ENCODE measurements around the gene STK17A.
A peak's percentile ranks its signal among the peaks of the same experiment; 100 is the strongest.

STK17A gene

GRCh38 chr7:43582503-43583423 lies at the start of gene STK17A:
TSS of gene STK17A (plus strand) at chr7:43583108. CDS start at chr7:43583244, 136 bp downstream.
- H3K4me3 ChIP-seq (ENCODE audit: low read depth, low read length), result peak within 1 kb of the TSS; percentile 93
- peak; percentile 95 for DNase-seq (ENCODE audit: low read depth)
- TF ChIP-seq, protein P1, sequence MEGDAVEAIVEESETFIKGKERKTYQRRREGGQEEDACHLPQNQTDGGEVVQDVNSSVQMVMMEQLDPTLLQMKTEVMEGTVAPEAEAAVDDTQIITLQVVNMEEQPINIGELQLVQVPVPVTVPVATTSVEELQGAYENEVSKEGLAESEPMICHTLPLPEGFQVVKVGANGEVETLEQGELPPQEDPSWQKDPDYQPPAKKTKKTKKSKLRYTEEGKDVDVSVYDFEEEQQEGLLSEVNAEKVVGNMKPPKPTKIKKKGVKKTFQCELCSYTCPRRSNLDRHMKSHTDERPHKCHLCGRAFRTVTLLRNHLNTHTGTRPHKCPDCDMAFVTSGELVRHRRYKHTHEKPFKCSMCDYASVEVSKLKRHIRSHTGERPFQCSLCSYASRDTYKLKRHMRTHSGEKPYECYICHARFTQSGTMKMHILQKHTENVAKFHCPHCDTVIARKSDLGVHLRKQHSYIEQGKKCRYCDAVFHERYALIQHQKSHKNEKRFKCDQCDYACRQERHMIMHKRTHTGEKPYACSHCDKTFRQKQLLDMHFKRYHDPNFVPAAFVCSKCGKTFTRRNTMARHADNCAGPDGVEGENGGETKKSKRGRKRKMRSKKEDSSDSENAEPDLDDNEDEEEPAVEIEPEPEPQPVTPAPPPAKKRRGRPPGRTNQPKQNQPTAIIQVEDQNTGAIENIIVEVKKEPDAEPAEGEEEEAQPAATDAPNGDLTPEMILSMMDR (conservative IDR thresholded peaks at IDR 0.05; ENCODE audit: low read depth, low read length), result peak; percentile 94

GRCh38 chr7:43533801-43534479 lies 49.0 kb upstream of the STK17A start:
- H3K4me3 ChIP-seq (ENCODE audit: low read depth, low read length), result no peak overlapping the region
- peak; percentile 53 for DNase-seq (ENCODE audit: low read depth)
- TF ChIP-seq, protein P1 (conservative IDR thresholded peaks at IDR 0.05; ENCODE audit: low read depth, low read length), result peak; percentile 23

GRCh38 chr7:43535031-43535451 lies 47.9 kb upstream of the STK17A start:
- TF ChIP-seq, protein P1 (conservative IDR thresholded peaks at IDR 0.05; ENCODE audit: low read depth, low read length), result no peak
- no peak overlapping the region for H3K4me3 ChIP-seq (ENCODE audit: low read depth, low read length)
- peak; percentile 99 for DNase-seq (ENCODE audit: low read depth)

DNA sequence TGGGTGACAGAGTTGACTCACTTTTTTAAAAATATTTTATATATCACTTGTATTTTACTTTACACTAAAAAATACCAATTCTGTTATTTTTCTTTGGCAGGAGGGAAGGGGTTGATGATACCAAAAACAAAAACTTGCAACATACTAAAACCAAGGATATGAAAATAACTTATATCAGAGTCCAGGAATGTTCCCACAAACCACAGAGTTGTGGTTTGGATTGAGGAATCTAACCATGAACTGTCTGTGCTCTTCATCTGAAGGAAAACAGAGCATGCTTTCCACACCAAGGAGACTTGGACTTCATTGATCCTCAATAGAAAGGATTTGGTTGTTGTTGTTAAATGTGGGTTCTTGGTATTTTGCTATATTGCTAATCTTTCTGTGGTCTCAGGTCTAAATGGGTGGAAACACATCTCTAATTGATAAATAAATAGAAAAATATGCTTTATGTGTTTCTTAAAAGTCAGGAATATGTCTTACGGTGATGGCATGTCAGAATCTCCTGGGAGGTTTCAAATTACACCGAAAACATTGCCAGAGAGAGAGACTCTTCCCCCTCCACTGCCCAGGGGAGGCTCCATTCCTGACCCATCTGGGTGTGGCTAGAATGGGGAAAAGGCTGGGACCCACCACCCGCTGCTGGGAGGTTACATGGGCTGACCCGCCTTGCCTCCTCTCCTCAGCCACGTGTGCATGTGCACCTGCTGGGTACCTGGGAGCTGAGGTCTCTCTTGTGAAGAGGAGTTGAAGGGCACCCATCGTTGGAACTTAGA lies 46.9 kb upstream of the STK17A start:
- no peak overlapping the region for H3K4me3 ChIP-seq (ENCODE audit: low read depth, low read length)
- peak; percentile 98 for DNase-seq (ENCODE audit: low read depth)

GRCh38 chr7:43536773-43537172 lies 46.1 kb upstream of the STK17A start:
- no peak for DNase-seq (ENCODE audit: low read depth)
- H3K4me3 ChIP-seq (ENCODE audit: low read depth, low read length), result no peak overlapping the region

More for the DNA sequence above, 46.9 kb upstream of the STK17A start:
- TF ChIP-seq, protein P1 (conservative IDR thresholded peaks at IDR 0.05; ENCODE audit: low read depth, low read length), result no peak

GRCh38 chr7:43537765-43538403 lies 45.0 kb upstream of the STK17A start:
- TF ChIP-seq, protein P1 (conservative IDR thresholded peaks at IDR 0.05; ENCODE audit: low read depth, low read length), result no peak
- peak; percentile 73 for DNase-seq (ENCODE audit: low read depth)

More at GRCh38 chr7:43536773-43537172, 46.1 kb upstream of the STK17A start:
- TF ChIP-seq, protein P1 (conservative IDR thresholded peaks at IDR 0.05; ENCODE audit: low read depth, low read length), result no peak

More at GRCh38 chr7:43537765-43538403, 45.0 kb upstream of the STK17A start:
- no peak overlapping the region for H3K4me3 ChIP-seq (ENCODE audit: low read depth, low read length)

Measured in choroid plexus epithelial cell (primary cell).